HG02840 (cell line): ENCODE measurements around the gene CPEB4.

Experiments used
- ATAC-seq: cut with Tn5 transposase; IDR thresholded peaks from one replicate; pipeline ENCODE4 v1.9.1; 2021; ENCODE audit warnings: mild to moderate bottlenecking, moderate library complexity, moderate number of reproducible peaks; ENCODE audit not compliant: unreplicated experiment, low FRiP score

CPEB4 gene

GRCh38 chr5:173858670-173859407 lies 29.3 kb upstream of the CPEB4 start:
- no peak for ATAC-seq

GRCh38 chr5:173859408-173860159 lies 28.6 kb upstream of the CPEB4 start:
- ATAC-seq = no peak

GRCh38 chr5:173862047-173862477 lies 26.1 kb upstream of the CPEB4 start:
- no peak for ATAC-seq

- no peak for ATAC-seq
Measured at GRCh38 chr5:173863359-173863758, 24.8 kb upstream of the CPEB4 start.

GRCh38 chr5:173864126-173865050 lies 23.8 kb upstream of the CPEB4 start:
- no peak for ATAC-seq

GRCh38 chr5:173866243-173866857 lies 21.8 kb upstream of the CPEB4 start:
- ATAC-seq = no peak

GRCh38 chr5:173866858-173867679 lies 21.1 kb upstream of the CPEB4 start:
- no peak for ATAC-seq

- no peak for ATAC-seq
Measured at GRCh38 chr5:173868096-173868880, 19.9 kb upstream of the CPEB4 start.

GRCh38 chr5:173869316-173869715 lies 18.8 kb upstream of the CPEB4 start:
- no peak for ATAC-seq

GRCh38 chr5:173872957-173873305 lies 15.2 kb upstream of the CPEB4 start:
- no peak for ATAC-seq

- ATAC-seq = no peak
Measured at GRCh38 chr5:173873306-173873922, 14.7 kb upstream of the CPEB4 start.

- no peak for ATAC-seq
Measured at GRCh38 chr5:173875189-173875588, 13.0 kb upstream of the CPEB4 start.

- ATAC-seq = no peak
Measured at GRCh38 chr5:173878224-173878967, 9.8 kb upstream of the CPEB4 start.

- ATAC-seq = no peak
Measured at GRCh38 chr5:173880306-173880985, 7.7 kb upstream of the CPEB4 start.

- ATAC-seq = no peak
Measured at GRCh38 chr5:173881811-173882575, 6.2 kb upstream of the CPEB4 start.

- ATAC-seq = no peak
Measured at GRCh38 chr5:173882632-173883031, 5.5 kb upstream of the CPEB4 start.
